NCI-H1105 (cell line): ENCODE results near the gene KRT36.

Experiments
- DNase-seq: peaks from one replicate; lab custom pipeline; 2025; lab: John Stamatoyannopoulos, UW

Gene KRT36

DNA sequence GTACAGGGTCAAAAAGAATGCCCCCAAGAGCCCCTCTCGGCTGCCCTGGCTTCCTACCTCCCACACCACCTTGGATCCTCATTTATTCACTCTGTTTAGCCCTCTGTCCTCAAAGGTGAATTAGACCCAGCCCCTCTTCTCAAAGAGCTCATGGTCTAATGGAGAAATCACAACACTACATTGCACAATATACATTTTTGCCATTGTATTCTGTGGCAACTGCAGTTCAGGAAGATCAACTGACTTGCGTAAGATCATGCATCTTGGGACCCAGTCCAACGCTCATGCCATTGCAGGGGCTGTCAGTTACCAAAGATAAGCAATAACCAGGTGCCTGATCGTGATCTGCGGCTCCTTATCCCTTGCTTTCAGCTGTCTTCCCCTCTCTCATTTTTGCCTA lies 50.3 kb downstream of the KRT36 start:
- no peak for DNase-seq

DNA sequence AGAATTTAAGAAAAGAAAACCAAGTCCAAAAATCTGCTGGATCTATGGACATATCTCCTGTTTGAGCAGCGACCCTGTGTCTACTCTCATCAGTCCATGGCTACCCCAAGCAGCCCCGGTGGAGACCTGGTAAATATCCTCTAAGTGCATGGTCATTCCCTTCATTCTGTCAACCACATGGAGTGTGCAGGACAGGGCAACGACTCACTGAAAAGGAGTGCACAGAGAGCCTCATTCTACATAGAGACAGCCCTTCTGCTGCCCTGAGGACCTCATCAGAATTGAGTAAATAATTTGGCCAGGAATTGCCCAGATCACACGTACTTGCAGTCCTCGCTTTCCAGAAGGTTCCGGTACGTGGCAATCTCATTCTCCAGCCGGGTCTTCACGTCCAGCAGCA lies 51.9 kb downstream of the KRT36 start:
- no peak for DNase-seq

DNA sequence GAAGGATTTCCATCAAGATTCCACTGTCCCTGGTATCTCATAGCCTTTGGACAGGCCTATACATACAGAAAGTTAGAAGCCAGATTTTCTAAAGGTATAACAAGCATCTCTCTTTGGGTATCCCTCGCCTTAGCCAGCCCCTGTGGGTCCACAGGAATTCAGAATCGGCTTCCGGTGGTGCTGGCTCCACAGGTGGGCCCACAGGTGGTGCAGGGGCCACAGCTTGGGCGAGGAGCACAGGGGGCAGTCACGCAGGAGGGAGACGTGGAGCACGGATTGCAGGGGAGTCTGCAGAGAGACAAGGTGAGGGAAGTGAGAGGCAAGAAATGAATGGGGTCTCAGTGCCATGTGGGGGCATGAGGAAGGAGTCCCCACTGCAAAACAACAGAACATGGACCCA lies 52.5 kb downstream of the KRT36 start:
- DNase-seq, result no peak
